HepG2 (cell line): Measurements from ENCODE around the gene C2CD4A. TPM values are rescaled to one million over a fixed set of nuclear protein-coding genes. Genes with fewer than 3 reads are reported as not detected.

Source experiments
- ASH2L ChIP-seq: fragments of 300-600, 200-600 bp; sonication (generic); IDR thresholded peaks from 2 replicates; pipeline ENCODE4 v1.7.0; 2017; ENCODE audit warnings: low read depth, mild to moderate bottlenecking, moderate library complexity, mixed read lengths, low read length; ENCODE audit not compliant: insufficient read length
- JARID2 ChIP-seq: sonication (generic); formaldehyde crosslinking; IDR thresholded peaks from 2 replicates; pipeline ENCODE4 v1.8.1; 2023; ENCODE audit warnings: missing genetic modification reagents, inconsistent platforms; ENCODE audit not compliant: insufficient replicate concordance
- LCORL ChIP-seq, 2 experiments: fragments of 450-650 bp in 1 of 2; sonication (generic) in 1 of 2; formaldehyde crosslinking in 1 of 2; IDR thresholded peaks; 2 replicates each; pipeline versions ENCODE4 v1.5.0 to v1.6.1; 2017 to 2020; ENCODE audit warnings: antibody characterized with exemption in 1 of 2, missing genetic modification reagents in 1 of 2
- NCOA5 ChIP-seq: sonication (generic); formaldehyde crosslinking; IDR thresholded peaks from 2 replicates; pipeline ENCODE4 v1.4.0; 2020; ENCODE audit warnings: missing genetic modification reagents
- NFKBIZ ChIP-seq: IDR thresholded peaks from 2 replicates; pipeline ENCODE4 v1.6.1; 2018; ENCODE audit warnings: missing genetic modification reagents, missing compliant biosample characterization
- NPAS2 ChIP-seq: sonication (generic); formaldehyde crosslinking; IDR thresholded peaks from 2 replicates; pipeline ENCODE4 v1.8.0; 2022; ENCODE audit warnings: mild to moderate bottlenecking, missing genetic modification reagents, borderline replicate concordance
- POGZ ChIP-seq: sonication (generic); formaldehyde crosslinking; IDR thresholded peaks from 2 replicates; pipeline ENCODE4 v1.4.0; 2020; ENCODE audit warnings: mild to moderate bottlenecking, missing genetic modification reagents
- RXRB ChIP-seq: IDR thresholded peaks from 2 replicates; pipeline ENCODE4 v1.6.1; 2016; ENCODE audit warnings: borderline replicate concordance, missing genetic modification reagents, missing compliant biosample characterization
- SYNCRIP ChIP-seq: fragments of 200-400 bp; formaldehyde crosslinking; IDR thresholded peaks from 2 replicates; pipeline ENCODE4 v1.6.1; 2018; ENCODE audit warnings: mild to moderate bottlenecking, low read depth, low read length; ENCODE audit not compliant: insufficient read depth
- ZBTB38 ChIP-seq: sonication (generic); formaldehyde crosslinking; IDR thresholded peaks from 2 replicates; pipeline ENCODE4 v1.5.1; 2020; ENCODE audit warnings: mild to moderate bottlenecking, missing genetic modification reagents
- ZFP41 ChIP-seq: sonication (generic); formaldehyde crosslinking; IDR thresholded peaks from 2 replicates; pipeline ENCODE4 v1.4.0; 2020; ENCODE audit warnings: mild to moderate bottlenecking, missing genetic modification reagents, borderline replicate concordance
- ZMYM3 ChIP-seq: sonication (generic); formaldehyde crosslinking; IDR thresholded peaks from 2 replicates; pipeline ENCODE4 v1.5.1; 2020; ENCODE audit warnings: mild to moderate bottlenecking, missing genetic modification reagents
- ZNF230 ChIP-seq: sonication (generic); formaldehyde crosslinking; IDR thresholded peaks from 2 replicates; pipeline ENCODE4 v1.4.0; 2020; ENCODE audit warnings: mild to moderate bottlenecking, missing genetic modification reagents
- ZNF292 ChIP-seq: sonication (generic); formaldehyde crosslinking; IDR thresholded peaks from 2 replicates; pipeline ENCODE4 v1.8.1; 2022; ENCODE audit warnings: mild to moderate bottlenecking, low read depth, missing genetic modification reagents, borderline replicate concordance
- ZNF335 ChIP-seq: sonication (generic); formaldehyde crosslinking; IDR thresholded peaks from 2 replicates; pipeline ENCODE4 v1.4.0; 2020; ENCODE audit warnings: missing genetic modification reagents
- ZNF605 ChIP-seq: sonication (generic); formaldehyde crosslinking; IDR thresholded peaks from 2 replicates; pipeline ENCODE4 v1.8.0; 2022; ENCODE audit warnings: mild to moderate bottlenecking, missing genetic modification reagents
- ZNF790 ChIP-seq: sonication (generic); formaldehyde crosslinking; IDR thresholded peaks from 2 replicates; pipeline ENCODE4 v1.8.0; 2022; ENCODE audit warnings: missing genetic modification reagents, mild to moderate bottlenecking, borderline replicate concordance
- polyA plus RNA-seq, 8 experiments: library from polyadenylated mRNA; depleted of rRNA in 3 of 8; stranded (reverse) in 7 of 8; unstranded in 1 of 8; fragments of >200 nt; fragmentation: Illumina TruSeq in 4 of 8; extraction: Trizol in 4 of 8; gene quantifications; 2 replicates each; pipeline versions ENCODE4 v1.2.1 to v1.2.3, GENCODE V29; 2011 to 2016; ENCODE audit warnings: low read depth in 4 of 8, missing spikeins in 1 of 8, mixed read lengths in 1 of 8; ENCODE audit not compliant: insufficient read depth in 1 of 8
- total RNA-seq, 5 experiments: library from RNA; depleted of rRNA; stranded (reverse); fragments of >200 nt; fragmentation: Illumina TruSeq; extraction: Trizol; gene quantifications; 2 replicates each; pipeline ENCODE4 v1.2.3, GENCODE V29; 2016; ENCODE audit warnings: low read depth in 1 of 5
- TF ChIP-seq, protein P1 (sequence below): IDR thresholded peaks from 2 replicates; pipeline ENCODE4 v1.6.1; 2016; ENCODE audit warnings: low read depth, control low read depth
- TF ChIP-seq, protein P2 (sequence below): IDR thresholded peaks from 2 replicates; pipeline ENCODE4 v1.6.1; 2018; ENCODE audit warnings: missing genetic modification reagents
- TF ChIP-seq, protein P3 (sequence below): sonication (generic); formaldehyde crosslinking; IDR thresholded peaks from 2 replicates; pipeline ENCODE4 v1.4.0; 2020; ENCODE audit warnings: missing genetic modification reagents; ENCODE audit errors: not compliant biosample characterization
- TF ChIP-seq, protein P4 (sequence below): sonication (generic); formaldehyde crosslinking; IDR thresholded peaks from 2 replicates; pipeline ENCODE4 v1.4.0; 2020; ENCODE audit warnings: missing genetic modification reagents
- TF ChIP-seq, protein P5 (sequence below): sonication (generic); formaldehyde crosslinking; conservative IDR thresholded peaks from 2 replicates; pipeline ENCODE4 v1.4.0; 2020; ENCODE audit warnings: missing genetic modification reagents

C2CD4A gene
- total and polyA plus RNA-seq, 2 of the 13 experiments (the other 11 are each of a cell fraction or from before 2014, with no cell fraction given): 0.20 TPM; not detected in 1

DNA sequence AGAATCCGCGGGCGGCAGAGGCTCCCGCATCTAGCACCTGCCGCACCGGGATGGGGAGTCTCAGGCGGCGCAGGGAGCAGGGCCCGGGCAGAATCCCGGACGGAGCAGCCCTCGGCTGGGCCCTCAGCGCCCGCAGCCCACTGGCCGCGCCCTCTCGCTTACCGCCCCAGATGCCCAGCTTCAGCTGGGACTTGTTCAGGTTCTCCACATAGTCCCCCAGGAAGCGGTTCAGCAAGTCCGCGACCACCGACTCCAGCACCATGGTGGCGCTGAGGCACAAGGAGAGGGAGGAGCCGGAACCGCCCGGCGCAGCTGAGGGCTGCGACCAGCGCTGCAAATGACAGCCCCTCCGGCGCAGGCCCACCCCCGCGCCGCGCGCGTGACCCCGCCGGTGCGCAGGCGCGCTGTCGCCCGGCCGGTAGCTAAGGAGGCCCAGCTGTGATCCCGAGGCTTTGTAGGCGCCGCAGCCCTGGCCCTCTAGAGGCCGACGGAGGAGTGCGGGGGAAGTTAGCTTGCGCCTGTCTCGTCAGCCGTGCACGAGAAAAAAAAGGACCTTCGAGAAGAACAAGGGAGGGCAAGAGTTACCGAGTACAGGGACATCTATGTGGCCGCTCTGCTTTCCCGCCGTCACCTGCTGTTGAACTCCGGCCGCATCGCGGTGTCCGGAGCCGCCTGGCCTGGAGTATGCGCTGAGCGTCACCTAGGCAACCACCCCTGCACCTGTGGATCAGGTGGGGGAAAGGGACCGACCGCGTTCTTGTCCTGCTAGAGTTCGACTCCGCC lies 6.5 kb upstream of the C2CD4A start, which contains the start of gene VPS13C (continued):
- TF ChIP-seq, protein P1, sequence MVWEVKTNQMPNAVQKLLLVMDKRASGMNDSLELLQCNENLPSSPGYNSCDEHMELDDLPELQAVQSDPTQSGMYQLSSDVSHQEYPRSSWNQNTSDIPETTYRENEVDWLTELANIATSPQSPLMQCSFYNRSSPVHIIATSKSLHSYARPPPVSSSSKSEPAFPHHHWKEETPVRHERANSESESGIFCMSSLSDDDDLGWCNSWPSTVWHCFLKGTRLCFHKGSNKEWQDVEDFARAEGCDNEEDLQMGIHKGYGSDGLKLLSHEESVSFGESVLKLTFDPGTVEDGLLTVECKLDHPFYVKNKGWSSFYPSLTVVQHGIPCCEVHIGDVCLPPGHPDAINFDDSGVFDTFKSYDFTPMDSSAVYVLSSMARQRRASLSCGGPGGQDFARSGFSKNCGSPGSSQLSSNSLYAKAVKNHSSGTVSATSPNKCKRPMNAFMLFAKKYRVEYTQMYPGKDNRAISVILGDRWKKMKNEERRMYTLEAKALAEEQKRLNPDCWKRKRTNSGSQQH (CRISPR knock-in tag): 0 out of 2 replicates have a peak, but pooled peaks have one; percentile 48
- TF ChIP-seq ZFP41 (CRISPR knock-in tag) (no peak), POGZ (CRISPR knock-in tag) (peak; percentile 83), NPAS2 (CRISPR knock-in tag) (no peak), ZNF230 (CRISPR knock-in tag) (peak; percentile 78), ASH2L (peak; percentile 73), JARID2 (no peak), LCORL (IDR thresholded peaks at IDR 0.05) (no peak), LCORL (CRISPR knock-in tag; IDR thresholded peaks at IDR 0.05) (peak; percentile 79; the same call in 1 of the 2 replicates), ZBTB38 (CRISPR knock-in tag) (peak; percentile 66; the same call in 1 of the 2 replicates), RXRB (CRISPR knock-in tag) (0 out of 2 replicates have a peak, but pooled peaks have one; percentile 48), ZNF790 (CRISPR knock-in tag) (no peak), ZNF292 (CRISPR knock-in tag) (peak; percentile 13; the same call in 1 of the 2 replicates), ZNF335 (CRISPR knock-in tag) (no peak), ZMYM3 (CRISPR knock-in tag) (peak; percentile 43; the same call in 1 of the 2 replicates), SYNCRIP (no peak), ZNF605 (CRISPR knock-in tag) (no peak; the same call in 1 of the 2 replicates), NFKBIZ (no peak), NCOA5 (CRISPR knock-in tag) (no peak)
- TF ChIP-seq, protein P2, sequence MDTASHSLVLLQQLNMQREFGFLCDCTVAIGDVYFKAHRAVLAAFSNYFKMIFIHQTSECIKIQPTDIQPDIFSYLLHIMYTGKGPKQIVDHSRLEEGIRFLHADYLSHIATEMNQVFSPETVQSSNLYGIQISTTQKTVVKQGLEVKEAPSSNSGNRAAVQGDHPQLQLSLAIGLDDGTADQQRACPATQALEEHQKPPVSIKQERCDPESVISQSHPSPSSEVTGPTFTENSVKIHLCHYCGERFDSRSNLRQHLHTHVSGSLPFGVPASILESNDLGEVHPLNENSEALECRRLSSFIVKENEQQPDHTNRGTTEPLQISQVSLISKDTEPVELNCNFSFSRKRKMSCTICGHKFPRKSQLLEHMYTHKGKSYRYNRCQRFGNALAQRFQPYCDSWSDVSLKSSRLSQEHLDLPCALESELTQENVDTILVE (CRISPR knock-in tag): peak; percentile 57; the same call in 1 of the 2 replicates
- TF ChIP-seq, protein P3, sequence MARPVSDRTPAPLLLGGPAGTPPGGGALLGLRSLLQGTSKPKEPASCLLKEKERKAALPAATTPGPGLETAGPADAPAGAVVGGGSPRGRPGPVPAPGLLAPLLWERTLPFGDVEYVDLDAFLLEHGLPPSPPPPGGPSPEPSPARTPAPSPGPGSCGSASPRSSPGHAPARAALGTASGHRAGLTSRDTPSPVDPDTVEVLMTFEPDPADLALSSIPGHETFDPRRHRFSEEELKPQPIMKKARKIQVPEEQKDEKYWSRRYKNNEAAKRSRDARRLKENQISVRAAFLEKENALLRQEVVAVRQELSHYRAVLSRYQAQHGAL (CRISPR knock-in tag): no peak
- TF ChIP-seq, protein P4, sequence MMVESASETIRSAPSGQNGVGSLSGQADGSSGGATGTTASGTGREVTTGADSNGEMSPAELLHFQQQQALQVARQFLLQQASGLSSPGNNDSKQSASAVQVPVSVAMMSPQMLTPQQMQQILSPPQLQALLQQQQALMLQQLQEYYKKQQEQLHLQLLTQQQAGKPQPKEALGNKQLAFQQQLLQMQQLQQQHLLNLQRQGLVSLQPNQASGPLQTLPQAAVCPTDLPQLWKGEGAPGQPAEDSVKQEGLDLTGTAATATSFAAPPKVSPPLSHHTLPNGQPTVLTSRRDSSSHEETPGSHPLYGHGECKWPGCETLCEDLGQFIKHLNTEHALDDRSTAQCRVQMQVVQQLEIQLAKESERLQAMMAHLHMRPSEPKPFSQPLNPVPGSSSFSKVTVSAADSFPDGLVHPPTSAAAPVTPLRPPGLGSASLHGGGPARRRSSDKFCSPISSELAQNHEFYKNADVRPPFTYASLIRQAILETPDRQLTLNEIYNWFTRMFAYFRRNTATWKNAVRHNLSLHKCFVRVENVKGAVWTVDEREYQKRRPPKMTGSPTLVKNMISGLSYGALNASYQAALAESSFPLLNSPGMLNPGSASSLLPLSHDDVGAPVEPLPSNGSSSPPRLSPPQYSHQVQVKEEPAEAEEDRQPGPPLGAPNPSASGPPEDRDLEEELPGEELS: peak; percentile 56; the same call in 1 of the 2 replicates
- TF ChIP-seq, protein P5, sequence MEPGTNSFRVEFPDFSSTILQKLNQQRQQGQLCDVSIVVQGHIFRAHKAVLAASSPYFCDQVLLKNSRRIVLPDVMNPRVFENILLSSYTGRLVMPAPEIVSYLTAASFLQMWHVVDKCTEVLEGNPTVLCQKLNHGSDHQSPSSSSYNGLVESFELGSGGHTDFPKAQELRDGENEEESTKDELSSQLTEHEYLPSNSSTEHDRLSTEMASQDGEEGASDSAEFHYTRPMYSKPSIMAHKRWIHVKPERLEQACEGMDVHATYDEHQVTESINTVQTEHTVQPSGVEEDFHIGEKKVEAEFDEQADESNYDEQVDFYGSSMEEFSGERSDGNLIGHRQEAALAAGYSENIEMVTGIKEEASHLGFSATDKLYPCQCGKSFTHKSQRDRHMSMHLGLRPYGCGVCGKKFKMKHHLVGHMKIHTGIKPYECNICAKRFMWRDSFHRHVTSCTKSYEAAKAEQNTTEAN (CRISPR knock-in tag): peak; percentile 78
